ENCODE data around the gene TMEM220.

The TMEM220 gene

DNA sequence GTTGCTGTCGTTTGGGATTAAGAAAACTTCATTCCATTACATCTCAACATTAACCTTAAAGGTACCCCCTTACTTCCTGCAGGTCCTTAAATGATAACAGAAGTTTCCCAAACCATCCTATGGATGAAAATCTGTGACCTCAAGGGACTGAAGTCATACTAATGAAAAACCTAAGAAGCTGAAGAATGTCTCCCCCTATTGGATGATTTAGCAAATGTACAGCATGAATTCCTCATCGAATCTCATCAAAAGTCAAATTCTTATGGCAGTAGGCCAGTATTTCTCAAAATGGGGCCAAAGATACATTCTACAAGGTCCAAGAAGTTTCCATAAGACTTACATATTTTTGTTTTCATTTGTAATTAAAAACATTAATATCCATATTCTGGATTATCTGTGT, 46.0 kb downstream of the TMEM220 start:
- Histone ChIP-seq H3K4me3 (ENCODE audit: low read depth, low read length) (no peak overlapping the region), H3K9me3 (ENCODE audit: control insufficient read depth, insufficient read depth, low read length) (no peaks in the 10 kb centered on the region), H3K9ac (ENCODE audit: low read depth, low read length) (no peak overlapping the region), H3K4me1 (ENCODE audit: control insufficient read depth, insufficient read depth, low read length) (no peaks in the 10 kb centered on the region), H3K36me3 (ENCODE audit: control insufficient read depth, insufficient read depth, low read length) (peaks cover 25% of the 10 kb centered on the region), H3K27me3 (ENCODE audit: control insufficient read depth, insufficient read depth, low read length) (no peaks in the 10 kb centered on the region)

- no peak overlapping the region for H3K4me3 ChIP-seq (ENCODE audit: low read depth, low read length)
- H3K9me3 ChIP-seq (ENCODE audit: control insufficient read depth, insufficient read depth, low read length): no peaks in the 10 kb centered on the region
- H3K36me3 ChIP-seq (ENCODE audit: control insufficient read depth, insufficient read depth, low read length): peaks cover 25% of the 10 kb centered on the region
- H3K27me3 ChIP-seq (ENCODE audit: control insufficient read depth, insufficient read depth, low read length): no peaks in the 10 kb centered on the region
- no peaks in the 10 kb centered on the region for H3K4me1 ChIP-seq (ENCODE audit: control insufficient read depth, insufficient read depth, low read length)
- no peak overlapping the region for H3K9ac ChIP-seq (ENCODE audit: low read depth, low read length)
These were observed 47.9 kb downstream of the TMEM220 start for GRCh38 chr17:10681866-10682446.

DNA sequence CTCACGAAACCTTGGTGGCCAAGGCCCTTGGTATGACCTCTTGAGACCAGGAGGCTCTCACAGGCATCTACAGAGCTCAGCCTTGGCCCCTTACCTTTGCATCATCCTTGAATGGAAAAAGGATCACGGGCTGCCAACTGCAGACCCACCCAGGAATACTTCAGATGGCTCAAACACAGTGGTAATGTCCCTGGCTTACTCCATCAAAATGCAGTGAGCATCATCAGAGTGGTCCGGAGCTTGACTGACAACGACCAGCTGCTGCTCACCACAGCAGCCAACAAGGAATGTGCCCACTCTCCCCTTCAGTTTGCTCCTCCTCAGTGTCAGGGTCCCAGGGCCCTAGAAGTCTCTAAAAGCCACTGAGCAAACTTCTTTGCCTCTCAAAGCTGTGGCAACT, 55.1 kb downstream of the TMEM220 start:
- H3K36me3 ChIP-seq (ENCODE audit: control insufficient read depth, insufficient read depth, low read length): peaks cover 12% of the 10 kb centered on the region
- no peaks in the 10 kb centered on the region for H3K4me1 ChIP-seq (ENCODE audit: control insufficient read depth, insufficient read depth, low read length)
- no peaks in the 10 kb centered on the region for H3K9me3 ChIP-seq (ENCODE audit: control insufficient read depth, insufficient read depth, low read length)
- no peak overlapping the region for H3K4me3 ChIP-seq (ENCODE audit: low read depth, low read length)
- H3K27me3 ChIP-seq (ENCODE audit: control insufficient read depth, insufficient read depth, low read length): no peaks in the 10 kb centered on the region
- H3K9ac ChIP-seq (ENCODE audit: low read depth, low read length): no peak overlapping the region

- H3K36me3 ChIP-seq (ENCODE audit: control insufficient read depth, insufficient read depth, low read length): peaks cover 7% of the 10 kb centered on the region
- H3K4me3 ChIP-seq (ENCODE audit: low read depth, low read length): no peak overlapping the region
These were observed 56.5 kb downstream of the TMEM220 start for GRCh38 chr17:10673312-10673711.

GRCh38 chr17:10668775-10669174, 61.0 kb downstream of the TMEM220 start:
- Histone ChIP-seq H3K27me3 (ENCODE audit: control insufficient read depth, insufficient read depth, low read length) (no peaks in the 10 kb centered on the region), H3K4me3 (ENCODE audit: low read depth, low read length) (no peak overlapping the region), H3K9ac (ENCODE audit: low read depth, low read length) (no peak overlapping the region), H3K4me1 (ENCODE audit: control insufficient read depth, insufficient read depth, low read length) (no peaks in the 10 kb centered on the region), H3K9me3 (ENCODE audit: control insufficient read depth, insufficient read depth, low read length) (no peaks in the 10 kb centered on the region), H3K36me3 (ENCODE audit: control insufficient read depth, insufficient read depth, low read length) (no peaks in the 10 kb centered on the region)

More at GRCh38 chr17:10673312-10673711, 56.5 kb downstream of the TMEM220 start:
- Histone ChIP-seq H3K27me3 (ENCODE audit: control insufficient read depth, insufficient read depth, low read length) (no peaks in the 10 kb centered on the region), H3K4me1 (ENCODE audit: control insufficient read depth, insufficient read depth, low read length) (no peaks in the 10 kb centered on the region), H3K9me3 (ENCODE audit: control insufficient read depth, insufficient read depth, low read length) (no peaks in the 10 kb centered on the region), H3K9ac (ENCODE audit: low read depth, low read length) (no peak overlapping the region)

GRCh38 chr17:10666906-10667305, 62.9 kb downstream of the TMEM220 start:
- H3K9ac ChIP-seq (ENCODE audit: low read depth, low read length): no peak overlapping the region

GRCh38 chr17:10664571-10664970, 65.3 kb downstream of the TMEM220 start:
- no peaks in the 10 kb centered on the region for H3K9me3 ChIP-seq (ENCODE audit: control insufficient read depth, insufficient read depth, low read length)
- no peaks in the 10 kb centered on the region for H3K36me3 ChIP-seq (ENCODE audit: control insufficient read depth, insufficient read depth, low read length)
- no peaks in the 10 kb centered on the region for H3K4me1 ChIP-seq (ENCODE audit: control insufficient read depth, insufficient read depth, low read length)
- H3K9ac ChIP-seq (ENCODE audit: low read depth, low read length): no peak overlapping the region
- no peak overlapping the region for H3K4me3 ChIP-seq (ENCODE audit: low read depth, low read length)
- H3K27me3 ChIP-seq (ENCODE audit: control insufficient read depth, insufficient read depth, low read length): no peaks in the 10 kb centered on the region

More at GRCh38 chr17:10666906-10667305, 62.9 kb downstream of the TMEM220 start:
- no peak overlapping the region for H3K4me3 ChIP-seq (ENCODE audit: low read depth, low read length)
- H3K36me3 ChIP-seq (ENCODE audit: control insufficient read depth, insufficient read depth, low read length): no peaks in the 10 kb centered on the region
- no peaks in the 10 kb centered on the region for H3K9me3 ChIP-seq (ENCODE audit: control insufficient read depth, insufficient read depth, low read length)
- no peaks in the 10 kb centered on the region for H3K27me3 ChIP-seq (ENCODE audit: control insufficient read depth, insufficient read depth, low read length)
- H3K4me1 ChIP-seq (ENCODE audit: control insufficient read depth, insufficient read depth, low read length): no peaks in the 10 kb centered on the region
